Activated CD4-positive, alpha-beta T cell treated with anti-CD3 and anti-CD28 coated beads, Interleukin-2, amount 50 U/mL, for 1 hour (primary cell): ENCODE results near the gene MYO19.
"Not testable (repeated sequence)": the region's sequence is repeated elsewhere in the genome, so short reads cannot be mapped to it uniquely, and the experiment has no call there.

ENCODE experiments used
- DNase-seq: peaks from one replicate; pipeline ENCODE4 v3.0.0-alpha.2; 2020

Gene MYO19

GRCh38 chr17:36496018-36496789, 38.5 kb downstream of the MYO19 start:
- DNase-seq = no peak

DNA sequence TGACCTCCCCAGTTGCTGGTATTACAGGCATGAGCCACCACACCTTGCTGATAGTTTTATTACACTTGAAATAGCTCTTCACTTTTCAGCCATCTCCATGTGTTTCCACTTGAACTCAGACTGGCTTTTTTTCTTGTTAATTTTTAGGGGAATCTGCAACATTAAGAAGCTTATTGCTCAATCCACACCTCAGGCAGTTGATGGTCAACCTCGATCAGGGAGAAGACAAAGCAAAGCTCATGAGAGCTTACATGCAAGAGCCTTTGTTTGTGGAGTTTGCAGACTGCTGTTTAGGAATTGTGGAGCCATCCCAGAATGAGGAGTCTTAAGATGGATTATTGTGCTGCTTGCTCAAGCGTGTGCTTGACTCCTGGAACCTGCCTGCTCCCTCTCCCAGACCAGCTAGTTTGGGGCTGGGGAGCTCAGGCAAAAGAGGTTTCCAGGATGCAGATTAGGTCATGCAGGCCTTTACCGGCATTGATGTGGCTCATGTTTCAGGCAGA, 39.5 kb downstream of the MYO19 start:
- no peak for DNase-seq

GRCh38 chr17:36494674-36495073, 40.0 kb downstream of the MYO19 start:
- no peak for DNase-seq

DNA sequence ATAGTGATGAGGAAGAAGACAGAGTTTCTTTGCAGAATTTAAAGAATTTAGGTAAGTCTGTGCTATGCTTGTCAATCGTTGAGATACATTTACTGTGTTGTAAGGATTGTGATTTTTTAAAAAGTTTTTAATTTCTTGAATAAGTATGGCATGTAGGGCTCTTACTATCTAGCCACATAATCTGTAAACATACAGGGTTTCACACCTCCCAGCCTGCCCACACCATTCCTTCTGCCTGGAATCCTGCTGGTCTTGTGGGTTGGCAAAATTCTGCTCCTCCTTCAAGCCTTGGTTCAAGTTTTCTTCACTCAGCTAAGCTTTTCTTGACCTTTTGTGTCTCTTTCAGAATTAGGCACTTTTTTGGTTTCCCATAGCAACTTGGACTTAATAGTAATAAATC, 40.7 kb downstream of the MYO19 start:
- DNase-seq = no peak

DNA sequence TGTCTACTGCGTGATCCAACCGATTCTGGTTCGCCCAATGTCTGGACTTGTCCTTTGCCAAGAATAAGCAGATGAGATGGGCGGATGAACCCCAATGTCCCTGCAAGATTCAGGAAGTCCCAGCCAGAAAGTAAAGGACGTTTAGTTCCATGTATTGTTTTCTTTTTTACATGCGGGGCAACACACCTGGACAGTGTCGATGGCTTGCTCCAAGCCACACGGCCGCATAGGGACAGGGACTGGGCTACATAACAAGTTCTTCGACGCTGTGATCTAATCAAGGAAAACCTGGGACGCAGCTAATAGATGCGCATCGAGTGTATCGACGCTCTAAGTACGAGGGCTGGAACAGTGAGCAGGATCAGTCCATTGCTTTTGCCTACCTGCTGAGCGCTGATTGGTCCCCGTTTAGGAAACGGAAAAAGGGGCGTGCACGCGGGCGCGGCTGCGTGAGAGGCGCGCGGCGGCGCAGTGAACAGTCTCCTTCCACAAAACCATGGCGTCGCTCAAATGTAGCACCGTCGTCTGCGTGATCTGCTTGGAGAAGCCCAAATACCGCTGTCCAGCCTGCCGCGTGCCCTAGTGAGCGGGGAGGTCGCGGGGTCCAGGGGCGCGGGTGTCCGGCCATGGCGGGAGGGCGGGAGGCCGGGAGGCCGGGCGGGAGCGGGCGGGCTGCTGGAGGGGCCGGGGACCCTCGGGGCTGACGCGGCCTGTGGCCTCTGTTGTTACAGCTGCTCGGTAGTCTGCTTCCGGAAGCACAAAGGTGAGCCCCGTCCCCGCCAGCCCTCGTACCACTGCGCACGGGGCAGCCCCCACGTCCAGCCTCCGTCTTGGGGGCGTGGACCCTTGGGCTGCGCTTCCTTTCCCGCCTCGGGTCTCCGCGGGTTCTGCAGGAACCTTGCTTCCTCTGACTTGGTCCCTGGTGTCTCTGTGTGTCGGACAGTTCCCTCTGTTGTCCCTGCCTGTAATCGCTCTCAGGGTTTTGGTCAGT, 48.2 kb downstream of the MYO19 start, which contains the start of gene ZNHIT3:
Gene ZNHIT3, plus strand, starts transcription at position 478 of the 991 bp plus-strand sequence. Its CDS starts 19 bp downstream, at position 497.
- peak; percentile 90 for DNase-seq

DNA sequence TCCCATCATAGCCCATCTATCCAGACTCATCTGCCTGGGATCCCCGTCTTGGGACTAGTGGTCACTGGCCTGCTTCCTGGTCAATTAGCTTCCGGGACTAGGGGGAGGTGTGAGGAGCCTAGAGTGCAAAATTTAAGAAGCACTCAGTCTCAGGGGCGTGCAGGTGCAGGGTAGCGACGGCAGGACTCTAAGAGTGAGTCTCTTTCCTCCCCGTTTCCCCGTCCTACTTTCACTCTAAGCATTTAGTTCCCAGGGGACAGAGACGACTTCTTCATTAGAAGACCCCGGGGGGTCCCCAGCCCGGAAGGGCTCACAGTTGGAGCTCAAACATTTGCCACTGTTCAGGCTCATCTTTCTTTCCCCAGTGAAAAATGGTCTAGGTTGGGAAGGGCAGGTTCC, 48.9 kb downstream of the MYO19 start:
- DNase-seq = no peak

- no peak for DNase-seq
These were observed 49.6 kb downstream of the MYO19 start for GRCh38 chr17:36485027-36485426.

GRCh38 chr17:36484021-36484420, 50.6 kb downstream of the MYO19 start:
- not testable (repeated sequence) for DNase-seq

DNA sequence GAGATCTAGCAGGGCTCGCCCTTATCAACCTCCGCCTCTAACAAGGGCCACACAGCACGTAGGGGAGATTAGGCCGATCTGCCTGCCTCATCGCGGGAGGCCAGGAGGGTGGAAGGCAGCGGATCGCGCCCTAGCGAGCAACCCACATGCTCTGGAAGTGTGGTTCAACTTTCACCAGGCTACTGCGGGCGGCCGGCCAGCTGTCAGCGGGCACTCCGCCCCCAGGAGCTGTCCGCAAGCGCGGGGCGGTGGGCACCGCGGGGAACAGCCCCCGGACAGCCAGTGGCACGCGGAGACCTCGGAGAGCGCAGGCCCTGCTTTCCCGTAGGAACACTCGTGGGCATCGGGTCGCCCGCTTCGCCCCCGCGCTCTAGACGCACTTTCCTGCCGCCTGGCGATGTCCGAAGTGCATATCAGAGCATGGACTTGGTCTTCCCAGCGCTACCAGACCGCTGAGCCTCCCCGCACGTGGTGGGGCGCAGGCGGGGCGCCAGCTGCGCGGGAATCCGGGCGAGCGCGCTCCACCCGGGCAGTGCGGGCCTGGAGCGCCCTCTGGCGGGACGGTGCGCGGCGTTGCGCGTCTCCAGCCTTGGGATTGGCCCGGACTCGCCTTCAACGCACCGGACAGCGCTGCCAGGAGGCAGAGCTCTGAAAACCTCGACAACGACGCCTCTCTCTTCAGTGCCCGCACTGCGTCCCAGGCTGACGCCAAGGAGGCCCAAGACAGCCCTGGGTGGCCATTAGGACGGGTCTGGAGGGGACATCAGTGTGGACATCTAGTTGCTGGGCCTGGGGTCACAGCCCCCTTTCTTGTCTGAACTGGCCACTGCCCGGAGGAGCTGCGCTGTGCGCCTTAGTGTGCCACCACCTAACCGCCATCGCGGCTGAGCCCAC, 51.8 kb downstream of the MYO19 start:
- DNase-seq = peak; percentile 70

DNA sequence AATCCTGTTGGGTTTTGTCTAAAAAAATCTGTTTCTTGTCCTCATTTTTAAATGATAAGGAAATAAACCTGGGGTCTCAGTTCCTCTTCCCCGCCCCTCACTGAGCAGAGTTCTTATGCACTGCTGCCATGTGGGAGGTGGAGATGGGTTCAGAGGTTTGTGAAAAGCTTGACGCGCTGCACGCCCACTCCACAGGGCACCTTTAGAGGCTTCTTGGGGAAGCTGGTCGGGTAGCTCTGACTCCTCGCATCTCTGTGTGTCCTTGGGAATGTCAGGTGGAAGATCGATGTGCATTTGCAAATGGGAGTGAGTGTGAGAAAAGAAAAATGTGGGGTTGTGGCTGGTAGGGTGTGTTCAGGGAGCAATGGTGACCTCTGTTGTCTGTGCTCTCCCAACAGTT, 52.8 kb downstream of the MYO19 start:
- DNase-seq = no peak

- no peak for DNase-seq
These were observed 59.2 kb downstream of the MYO19 start for GRCh38 chr17:36475346-36475970.

DNA sequence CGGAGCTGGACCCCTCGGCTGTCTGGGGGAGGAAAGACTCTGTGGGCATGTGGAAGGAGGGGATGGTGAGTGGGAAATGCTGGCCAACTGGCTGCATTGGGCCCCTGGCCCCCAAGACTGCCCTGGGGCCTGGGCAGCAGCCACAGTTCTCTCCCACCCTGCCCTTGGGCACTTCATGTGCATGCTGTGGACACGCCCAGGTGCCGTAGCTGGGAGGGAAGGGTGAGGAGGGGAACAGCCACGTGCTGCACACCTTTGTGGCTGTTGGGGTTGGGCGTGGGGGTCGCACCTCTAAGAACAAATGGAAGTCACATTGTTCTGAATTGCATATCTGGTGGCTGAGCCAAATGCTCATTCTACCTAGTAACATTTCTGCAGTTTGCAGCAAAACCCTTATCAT, 60.1 kb downstream of the MYO19 start:
- DNase-seq = no peak

DNA sequence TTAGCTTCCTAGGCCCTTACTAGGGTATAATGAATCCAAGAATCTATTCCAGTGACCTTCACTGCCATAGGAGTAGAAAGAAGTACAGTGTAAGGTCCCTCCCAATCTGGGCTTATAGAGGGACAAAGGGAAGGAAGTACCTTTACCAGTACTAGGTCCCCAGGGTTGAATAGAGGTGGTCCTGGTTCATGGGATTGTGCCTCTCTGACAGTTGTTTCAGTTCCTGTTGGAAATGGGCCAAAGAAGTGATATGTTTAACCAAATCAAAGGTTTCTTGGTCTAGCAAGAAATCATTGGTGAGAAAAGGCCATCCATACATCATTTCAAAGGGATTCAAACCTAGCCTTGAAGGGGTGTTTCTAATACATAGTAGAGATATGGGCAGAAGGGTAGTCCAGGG, 64.2 kb downstream of the MYO19 start:
- no peak for DNase-seq

- DNase-seq = no peak
These were observed 64.9 kb downstream of the MYO19 start for GRCh38 chr17:36469733-36470132.

DNA sequence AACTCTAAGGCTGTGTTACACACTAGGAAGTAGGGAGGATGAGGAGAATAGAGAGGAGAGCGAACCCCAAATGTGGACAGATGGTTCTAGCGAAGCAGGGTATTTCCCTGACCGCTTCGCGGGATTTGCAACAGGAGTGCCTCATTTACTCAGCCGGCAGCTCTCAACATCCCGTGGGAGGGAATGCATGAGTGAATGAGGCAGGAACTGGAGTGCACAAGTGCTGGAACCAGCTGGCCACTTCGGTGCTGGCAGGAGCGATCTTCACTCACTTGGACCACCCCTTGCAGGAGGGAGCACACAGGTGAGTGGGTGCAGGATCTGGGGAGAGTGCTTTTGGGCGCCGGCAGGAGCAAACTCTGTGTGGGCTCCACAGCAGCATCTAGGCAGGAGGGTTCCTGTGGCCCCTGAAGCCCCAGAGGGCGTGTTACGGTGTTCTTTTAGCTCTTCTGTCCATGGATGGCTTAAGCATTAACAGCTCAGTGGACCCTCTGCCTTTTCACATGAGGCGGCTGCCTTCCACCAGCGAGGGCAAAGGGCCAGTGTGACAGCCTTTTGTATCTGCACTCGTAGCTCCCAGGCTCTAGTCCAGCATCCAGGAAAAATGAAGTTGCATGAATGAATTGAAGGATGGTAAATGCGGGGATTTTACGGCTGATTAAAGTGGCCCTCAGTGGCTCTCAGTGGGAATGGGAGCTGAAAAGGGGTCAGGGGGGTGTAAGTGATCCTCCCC, 65.6 kb downstream of the MYO19 start:
- DNase-seq = no peak

DNA sequence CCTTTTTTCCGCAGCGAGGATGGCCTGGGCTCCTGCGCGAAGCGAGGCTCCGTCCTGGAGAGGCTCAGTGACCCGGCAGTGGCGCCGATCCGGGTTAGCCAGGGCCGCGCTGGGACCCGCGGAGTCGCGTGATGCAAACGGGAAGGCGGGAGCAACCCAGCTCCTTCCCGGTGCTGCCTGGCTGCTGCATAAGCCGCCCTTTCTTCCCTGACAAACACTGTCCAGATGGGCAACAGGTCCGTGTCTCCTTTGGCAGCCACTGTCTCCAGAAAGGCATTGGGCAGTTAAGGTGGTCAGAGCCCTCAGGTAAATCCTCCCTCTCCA, 69.9 kb downstream of the MYO19 start:
- no peak for DNase-seq

- DNase-seq = peak; percentile 23
These were observed 70.5 kb downstream of the MYO19 start for GRCh38 chr17:36463916-36464764.

DNA sequence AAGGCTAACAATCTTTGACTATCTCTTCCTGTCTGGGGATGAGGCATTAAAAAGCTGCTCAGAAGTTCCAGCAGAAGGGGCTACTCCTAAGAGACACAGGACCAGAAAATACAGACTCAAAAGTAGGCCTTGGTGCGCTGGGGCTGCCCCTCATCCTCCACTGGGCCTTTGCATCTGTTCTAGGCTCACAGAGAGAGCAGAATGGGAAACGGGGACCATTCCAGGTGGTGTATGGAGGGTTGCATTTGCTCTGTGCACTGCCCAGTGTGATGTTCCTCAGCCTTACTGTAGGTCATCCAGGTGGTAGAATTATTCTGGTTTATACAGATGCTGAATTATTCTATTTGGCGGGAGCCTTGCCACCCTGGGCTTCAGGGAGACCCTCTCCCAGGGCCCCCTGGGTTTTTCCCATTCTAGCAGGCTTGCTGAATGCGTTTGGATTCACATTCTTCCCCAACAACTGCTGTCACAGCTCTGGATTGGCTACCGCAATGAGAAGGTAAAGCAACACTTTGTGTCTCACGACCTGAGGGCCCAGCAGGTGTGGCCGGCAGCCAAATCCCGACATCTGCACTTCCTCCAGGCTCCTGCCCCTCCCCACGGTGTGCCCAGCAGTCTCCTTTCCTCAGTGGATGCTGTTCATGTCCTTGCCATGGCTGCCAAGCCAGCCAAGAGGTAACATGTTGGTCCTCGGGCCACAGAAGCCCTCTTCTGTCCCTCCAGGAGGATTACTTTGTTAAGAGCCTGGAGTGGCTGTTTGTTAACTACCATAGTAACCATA, 73.1 kb downstream of the MYO19 start:
- DNase-seq = no peak

GRCh38 chr17:36460265-36460937, 74.3 kb downstream of the MYO19 start:
- no peak for DNase-seq
